ENCODE results near the gene LRRC4B. TPM values are rescaled to one million over a fixed set of nuclear protein-coding genes. Genes with fewer than 3 reads are reported as not detected.

The LRRC4B gene
- total and polyA plus RNA-seq, 3 donors from 2014 or later, result 2.8 to 10.1 (median 5.7) TPM

- H3K4me3 ChIP-seq, result no peak overlapping the region
- H3K4me1 ChIP-seq, result peaks cover 3% of the 10 kb centered on the region
- TF ChIP-seq CTCF (IDR thresholded peaks at IDR 0.05), result no peak
- no peak for TF ChIP-seq POLR2A (IDR thresholded peaks at IDR 0.05)
- H3K9me3 ChIP-seq, result no peaks in the 10 kb centered on the region
- H3K27me3 ChIP-seq, result no peaks in the 10 kb centered on the region
- DNase-seq, result no peak
- 77 to 87% methylated on average over 25 of the region's 25 CpGs for WGBS, 2 donors
- no peak overlapping the region for H3K27ac ChIP-seq
- intact Hi-C loops (cut with DNase I; ENCODE audit: low total_unique reads), result no loop called here
- H3K36me3 ChIP-seq (ENCODE audit: low read depth, missing control alignments), result no peaks in the 10 kb centered on the region
These were observed 66.4 kb downstream of the LRRC4B start for GRCh38 chr19:50501568-50502475.

DNA sequence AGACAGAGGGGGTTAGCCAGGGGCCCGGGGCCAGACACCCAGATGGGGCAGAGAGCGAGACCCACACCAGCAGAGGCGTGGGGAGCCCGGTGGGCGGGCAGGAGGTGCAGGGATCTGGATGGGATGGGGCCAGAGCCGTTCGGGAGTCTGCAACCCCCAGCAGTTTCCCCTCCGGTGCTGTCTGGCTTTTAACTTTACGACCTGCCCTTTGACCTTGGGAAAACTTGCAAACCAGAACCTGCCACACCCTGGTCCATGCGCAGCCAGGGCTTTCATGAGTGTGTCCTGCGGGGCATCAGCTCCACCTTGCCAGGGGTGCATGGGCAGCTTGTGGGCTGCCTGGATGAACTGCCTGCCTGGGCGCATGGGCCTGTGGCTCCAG is 67.1 kb downstream of the LRRC4B start:
- no peak for DNase-seq
- no peak overlapping the region for H3K4me3 ChIP-seq
- H3K9me3 ChIP-seq, result no peaks in the 10 kb centered on the region
- 71 to 81% methylated on average over 12 of the region's 12 CpGs for WGBS, 2 donors
- H3K36me3 ChIP-seq (ENCODE audit: low read depth, missing control alignments), result no peaks in the 10 kb centered on the region
- H3K27me3 ChIP-seq, result no peaks in the 10 kb centered on the region
- peaks cover 3% of the 10 kb centered on the region for H3K4me1 ChIP-seq
- TF ChIP-seq CTCF (IDR thresholded peaks at IDR 0.05) (no peak), POLR2A (IDR thresholded peaks at IDR 0.05) (no peak)
- intact Hi-C loops (cut with DNase I; ENCODE audit: low total_unique reads), result no loop called here
- no peak overlapping the region for H3K27ac ChIP-seq

- Histone ChIP-seq H3K27me3 (no peaks in the 10 kb centered on the region), H3K4me3 (no peak overlapping the region), H3K36me3 (ENCODE audit: low read depth, missing control alignments) (no peaks in the 10 kb centered on the region), H3K4me1 (peaks cover 3% of the 10 kb centered on the region), H3K27ac (no peak overlapping the region), H3K9me3 (no peaks in the 10 kb centered on the region)
- TF ChIP-seq CTCF (IDR thresholded peaks at IDR 0.05) (no peak), POLR2A (IDR thresholded peaks at IDR 0.05) (no peak)
- 74 to 75% methylated on average over 4 to 10 of the region's 10 CpGs for WGBS, 2 donors
- DNase-seq, result no peak
- intact Hi-C loops (cut with DNase I; ENCODE audit: low total_unique reads), result no loop called here
These were observed 67.5 kb downstream of the LRRC4B start for GRCh38 chr19:50500753-50501151.

DNA sequence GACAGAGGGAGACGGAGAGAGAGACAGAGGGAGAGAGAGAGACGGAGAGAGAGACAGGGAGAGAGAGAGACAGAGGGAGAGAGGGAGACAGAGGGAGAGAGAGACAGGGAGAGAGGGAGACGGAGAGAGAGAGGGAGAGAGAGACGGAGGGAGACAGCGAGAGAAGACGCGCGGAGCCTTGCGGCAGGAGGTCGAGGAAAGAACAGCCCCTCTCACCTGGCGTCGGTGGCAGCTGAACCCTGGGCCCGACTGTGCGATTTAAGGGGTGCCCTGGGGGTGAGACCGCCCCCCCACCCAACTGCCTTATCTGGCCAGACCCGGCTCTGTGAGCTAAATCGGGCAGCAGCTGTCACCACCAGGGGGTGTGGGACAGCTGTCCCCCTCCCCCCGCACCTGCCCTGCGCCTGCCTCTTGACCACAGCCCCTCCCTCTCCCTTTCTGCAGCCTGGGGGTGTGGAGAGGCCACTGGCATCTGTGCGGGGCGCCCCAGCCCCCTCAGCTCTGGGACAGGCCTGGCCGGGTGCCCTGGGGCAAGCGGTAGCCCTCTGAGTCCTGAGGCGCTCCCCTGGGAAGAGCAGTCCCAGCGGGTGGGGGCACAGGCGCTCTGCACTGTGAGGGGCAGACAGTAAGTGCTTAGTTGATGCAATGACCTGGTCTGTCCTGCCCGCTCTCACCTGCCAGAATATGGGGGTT is 68.0 kb downstream of the LRRC4B start:
- H3K9me3 ChIP-seq, result no peaks in the 10 kb centered on the region
- DNase-seq, result no peak
- intact Hi-C loops (cut with DNase I; ENCODE audit: low total_unique reads), result no loop called here
- no peak overlapping the region for H3K27ac ChIP-seq
- H3K4me1 ChIP-seq, result peaks cover 3% of the 10 kb centered on the region
- WGBS, 2 donors, result 59 to 75% methylated on average over 18 to 27 of the region's 27 CpGs
- no peaks in the 10 kb centered on the region for H3K36me3 ChIP-seq (ENCODE audit: low read depth, missing control alignments)
- no peak overlapping the region for H3K4me3 ChIP-seq
- TF ChIP-seq POLR2A (IDR thresholded peaks at IDR 0.05) (no peak), CTCF (IDR thresholded peaks at IDR 0.05) (no peak)
- H3K27me3 ChIP-seq, result no peaks in the 10 kb centered on the region
